DND-41 (cell line): ENCODE results near the gene URM1.

Experiments
- ATAC-seq: fragments of 200-7000 bp; cut with Tn5 transposase; 3 replicates; pipeline ENCODE4 v1.9.1; 2021; ENCODE audit warnings: low read depth; ENCODE audit not compliant: insufficient read depth
- DNase-seq: peaks from one replicate; pipeline ENCODE4 v3.0.0-alpha.2; 2020
- H2AFZ ChIP-seq: 2 replicates; pipeline ENCODE4 v1.6.0; 2012; ENCODE audit warnings: low read depth, low read length
- H3K27ac ChIP-seq: 2 replicates; pipeline ENCODE4 v1.5.1; 2012; ENCODE audit warnings: low read length, inconsistent platforms
- H3K27me3 ChIP-seq: fragments of 200-600 bp; sonication (generic); 2 replicates; pipeline ENCODE4 v1.6.0; 2012; ENCODE audit warnings: low read length, mild to moderate bottlenecking, inconsistent platforms; ENCODE audit not compliant: insufficient read depth, poor library complexity
- H3K36me3 ChIP-seq: 2 replicates; pipeline ENCODE4 v1.5.1; 2012; ENCODE audit warnings: low read length, inconsistent platforms; ENCODE audit not compliant: insufficient read depth
- H3K4me1 ChIP-seq: 2 replicates; pipeline ENCODE4 v1.5.1; 2012; ENCODE audit warnings: mild to moderate bottlenecking, low read length; ENCODE audit not compliant: insufficient read depth
- H3K4me2 ChIP-seq: 2 replicates; pipeline ENCODE4 v1.6.0; 2012; ENCODE audit warnings: mild to moderate bottlenecking, moderate library complexity, low read length, inconsistent platforms; ENCODE audit not compliant: insufficient read depth
- H3K4me3 ChIP-seq, 2 experiments: fragments of 200-600 bp in 1 of 2; shearing (Covaris generic) in 1 of 2; 2 replicates each; pipeline ENCODE4 v1.5.1; 2012 to 2016; ENCODE audit warnings: inconsistent platforms in 2 of 2, low read length in 2 of 2, mild to moderate bottlenecking in 2 of 2, low read depth in 1 of 2, moderate library complexity in 1 of 2
- H3K79me2 ChIP-seq: 2 replicates; pipeline ENCODE4 v1.6.0; 2012; ENCODE audit warnings: low read length, inconsistent platforms; ENCODE audit not compliant: insufficient read depth
- H3K9ac ChIP-seq: 2 replicates; pipeline ENCODE4 v1.6.0; 2012; ENCODE audit warnings: low read depth, mild to moderate bottlenecking, inconsistent platforms, low read length, moderate library complexity
- H3K9me3 ChIP-seq: 2 replicates; pipeline ENCODE4 v1.5.1; 2012; ENCODE audit warnings: low read length, moderate library complexity, mild to moderate bottlenecking, inconsistent platforms; ENCODE audit not compliant: insufficient read depth, severe bottlenecking
- H4K20me1 ChIP-seq: 2 replicates; pipeline ENCODE4 v1.6.0; 2012; ENCODE audit warnings: low read length; ENCODE audit not compliant: insufficient read depth
- CTCF ChIP-seq: IDR thresholded peaks from 2 replicates; pipeline ENCODE4 v1.5.1; 2012; ENCODE audit warnings: borderline replicate concordance, low read length, moderate library complexity, mild to moderate bottlenecking; ENCODE audit not compliant: poor library complexity, severe bottlenecking; ENCODE audit errors: extremely low read depth
- EZH2 ChIP-seq: IDR thresholded peaks from 3 replicates; pipeline ENCODE4 v1.6.1; 2012; ENCODE audit warnings: borderline replicate concordance, low read depth, mild to moderate bottlenecking, moderate library complexity, low read length, inconsistent platforms; ENCODE audit not compliant: severe bottlenecking

Gene URM1

GRCh38 chr9:128405780-128406171 is 34.6 kb downstream of the URM1 start:
- Histone ChIP-seq H3K4me2 (no peak overlapping the region), H3K4me3 (no peak overlapping the region), H3K9me3 (no peaks in the 10 kb centered on the region), H3K9ac (no peak overlapping the region), H3K4me1 (no peaks in the 10 kb centered on the region), H4K20me1 (no peaks in the 10 kb centered on the region), H3K79me2 (no peaks in the 10 kb centered on the region), H2AFZ (no peak overlapping the region), H3K27me3 (no peaks in the 10 kb centered on the region), H3K27ac (no peak overlapping the region), H3K36me3 (no peaks in the 10 kb centered on the region)
- no peak for DNase-seq
- TF ChIP-seq CTCF (no peak), EZH2 (no peak)
- ATAC-seq: no peak

GRCh38 chr9:128406848-128407391 is 35.7 kb downstream of the URM1 start:
- TF ChIP-seq CTCF (no peak), EZH2 (no peak)
- no peaks in the 10 kb centered on the region for H3K4me1 ChIP-seq
- ATAC-seq (no peak), DNase-seq (no peak)
- H3K36me3 ChIP-seq: no peaks in the 10 kb centered on the region
- no peak overlapping the region for H2AFZ ChIP-seq
- no peaks in the 10 kb centered on the region for H3K9me3 ChIP-seq
- H3K9ac ChIP-seq: no peak overlapping the region
- H4K20me1 ChIP-seq: no peaks in the 10 kb centered on the region
- no peak overlapping the region for H3K27ac ChIP-seq
- H3K27me3 ChIP-seq: no peaks in the 10 kb centered on the region
- no peak overlapping the region for H3K4me3 ChIP-seq
- H3K4me2 ChIP-seq: no peak overlapping the region
- H3K79me2 ChIP-seq: no peaks in the 10 kb centered on the region

GRCh38 chr9:128408963-128409431 is 37.8 kb downstream of the URM1 start:
- no peaks in the 10 kb centered on the region for H3K27me3 ChIP-seq
- no peaks in the 10 kb centered on the region for H3K4me1 ChIP-seq
- H2AFZ ChIP-seq: no peak overlapping the region
- H3K79me2 ChIP-seq: no peaks in the 10 kb centered on the region
- no peak overlapping the region for H3K27ac ChIP-seq
- H3K9ac ChIP-seq: no peak overlapping the region
- no peaks in the 10 kb centered on the region for H3K36me3 ChIP-seq
- TF ChIP-seq CTCF (no peak), EZH2 (no peak)
- no peak overlapping the region for H3K4me2 ChIP-seq
- H3K4me3 ChIP-seq: no peak overlapping the region
- ATAC-seq: no peak
- DNase-seq: no peak
- H3K9me3 ChIP-seq: no peaks in the 10 kb centered on the region
- no peaks in the 10 kb centered on the region for H4K20me1 ChIP-seq

DNA sequence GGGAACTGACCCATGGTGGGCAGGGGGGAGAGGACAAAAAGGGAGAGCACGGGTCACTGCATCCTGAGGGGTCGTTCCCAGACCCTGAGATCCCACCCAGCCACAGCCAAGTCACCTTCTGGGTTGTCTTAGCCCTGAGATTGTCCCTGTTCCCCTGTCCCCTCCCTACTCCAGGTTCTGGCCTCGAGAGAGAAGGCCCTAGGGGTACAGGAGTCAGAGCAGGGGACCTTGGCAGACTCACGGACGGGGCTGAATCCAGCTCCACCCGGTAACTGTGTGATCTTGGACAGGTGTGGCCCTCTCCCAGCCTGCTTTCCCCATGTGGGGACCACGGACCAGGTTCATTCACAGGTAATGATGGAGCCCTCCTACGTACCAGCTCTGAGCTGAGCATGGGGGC is 38.3 kb downstream of the URM1 start:
- H3K36me3 ChIP-seq: no peaks in the 10 kb centered on the region
- no peak overlapping the region for H3K4me3 ChIP-seq
- H3K4me2 ChIP-seq: no peak overlapping the region
- no peaks in the 10 kb centered on the region for H3K4me1 ChIP-seq
- TF ChIP-seq EZH2 (no peak), CTCF (no peak)
- H3K79me2 ChIP-seq: no peaks in the 10 kb centered on the region
- no peak overlapping the region for H3K27ac ChIP-seq
- no peaks in the 10 kb centered on the region for H4K20me1 ChIP-seq
- no peaks in the 10 kb centered on the region for H3K27me3 ChIP-seq
- no peak overlapping the region for H3K9ac ChIP-seq
- ATAC-seq (no peak), DNase-seq (no peak)
- no peaks in the 10 kb centered on the region for H3K9me3 ChIP-seq
- no peak overlapping the region for H2AFZ ChIP-seq
